Gastrocnemius medialis (tissue), 4 donors: Measurements from ENCODE around the gene RNASEH2A.
A peak's percentile ranks its signal among the peaks of the same experiment; 100 is the strongest.

Source experiments
- CTCF ChIP-seq, 5 experiments: fragments of 450-650 bp in 3 of 5; fragments of 200-600 bp in 2 of 5; sonication (generic) in 2 of 5; IDR thresholded peaks in 4 of 5; conservative IDR thresholded peaks in 1 of 5; 1 replicate in 4 of 5; 2 replicates in 1 of 5; pipeline ENCODE4 v1.5.1; 2016 to 2019; ENCODE audit warnings: antibody characterized with exemption in 5 of 5, mild to moderate bottlenecking in 3 of 5, moderate library complexity in 3 of 5
- POLR2A ChIP-seq, 2 donors: fragments of 450-650 bp; IDR thresholded peaks; one replicate each; pipeline ENCODE4 v1.6.1; 2017; ENCODE audit warnings: antibody characterized with exemption in 2 of 2, mild to moderate bottlenecking in 2 of 2, moderate library complexity in 2 of 2

GRCh38 chr19:12779162-12779993, 27.0 kb upstream of the RNASEH2A start:
- TF ChIP-seq CTCF (IDR thresholded peaks at IDR 0.05 in 4 of 5, conservative IDR thresholded peaks at IDR 0.05 in 1 of 5) = no peak
- TF ChIP-seq POLR2A (IDR thresholded peaks at IDR 0.05) = peak in 1 of 2 donors; percentile 8
